GM06990 (cell line): Measurements from ENCODE around the gene ATXN2.
A peak's percentile ranks its signal among the peaks of the same experiment; 100 is the strongest.

ENCODE experiments used
- DNase-seq: peaks from one replicate; pipeline ENCODE4 v3.0.0-alpha.2; 2011; ENCODE audit not compliant: insufficient read length; ENCODE audit errors: extremely low read depth
- H3K27me3 ChIP-seq: replicated peaks from 2 replicates; pipeline ENCODE4 v1.6.0; 2011; ENCODE audit warnings: low read length; ENCODE audit not compliant: control insufficient read depth, insufficient read depth
- H3K36me3 ChIP-seq: 2 replicates; pipeline ENCODE4 v1.5.1; 2011; ENCODE audit warnings: low read length; ENCODE audit not compliant: control insufficient read depth, insufficient read depth
- H3K4me3 ChIP-seq: replicated peaks from 2 replicates; pipeline ENCODE4 v1.5.1; 2011; ENCODE audit warnings: low read depth, mild to moderate bottlenecking, control low read depth, low read length
- TF ChIP-seq, protein P1 (sequence below): IDR thresholded peaks from 2 replicates; pipeline ENCODE4 v1.5.1; 2011; ENCODE audit warnings: low read length, control low read depth, mild to moderate bottlenecking, inconsistent platforms; ENCODE audit not compliant: insufficient read depth, poor library complexity, severe bottlenecking

ATXN2 gene

DNA sequence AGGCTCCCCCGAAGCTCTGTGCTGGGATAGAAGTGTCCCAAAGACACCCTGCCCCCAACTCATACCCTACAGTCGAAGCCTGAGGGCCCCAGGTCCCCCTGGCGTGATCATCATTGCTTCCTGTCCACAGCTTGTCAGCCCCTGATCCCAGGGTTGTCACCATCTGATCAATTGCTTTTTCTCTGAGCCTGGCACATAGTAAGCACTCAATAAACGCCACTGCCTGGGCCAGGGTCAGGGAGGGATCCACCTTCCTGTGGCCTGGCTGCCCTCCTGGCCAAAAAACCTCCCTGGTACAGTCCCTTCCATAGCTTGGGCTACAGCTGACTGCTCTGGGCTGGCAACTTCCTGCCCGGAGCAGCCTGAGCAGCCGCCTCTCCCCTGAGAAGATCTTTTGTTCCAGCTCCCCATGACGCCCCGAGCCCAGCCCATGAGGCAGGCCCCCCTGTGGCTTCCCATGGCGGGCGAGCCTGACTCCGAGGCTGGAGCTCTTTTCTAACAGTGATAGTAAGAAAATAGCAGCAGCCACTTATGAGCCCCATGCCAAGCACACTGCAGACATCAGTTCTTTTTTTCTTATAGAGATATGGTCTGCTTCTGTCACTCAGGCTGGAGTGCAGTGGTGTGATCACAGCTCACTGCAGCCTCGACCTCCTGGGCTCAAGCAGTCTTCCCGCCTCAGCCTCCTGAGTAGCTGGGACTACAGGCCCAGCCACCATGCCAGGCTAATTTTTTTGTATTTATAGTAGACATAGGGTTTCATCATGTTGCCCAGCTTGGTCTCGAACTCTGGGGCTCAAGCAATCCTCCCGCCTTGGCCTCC lies 186.9 kb downstream of the ATXN2 start:
- Histone ChIP-seq H3K27me3 (no peaks in the 10 kb centered on the region), H3K36me3 (peaks cover 10% of the 10 kb centered on the region), H3K4me3 (no peak overlapping the region)
- TF ChIP-seq, protein P1, sequence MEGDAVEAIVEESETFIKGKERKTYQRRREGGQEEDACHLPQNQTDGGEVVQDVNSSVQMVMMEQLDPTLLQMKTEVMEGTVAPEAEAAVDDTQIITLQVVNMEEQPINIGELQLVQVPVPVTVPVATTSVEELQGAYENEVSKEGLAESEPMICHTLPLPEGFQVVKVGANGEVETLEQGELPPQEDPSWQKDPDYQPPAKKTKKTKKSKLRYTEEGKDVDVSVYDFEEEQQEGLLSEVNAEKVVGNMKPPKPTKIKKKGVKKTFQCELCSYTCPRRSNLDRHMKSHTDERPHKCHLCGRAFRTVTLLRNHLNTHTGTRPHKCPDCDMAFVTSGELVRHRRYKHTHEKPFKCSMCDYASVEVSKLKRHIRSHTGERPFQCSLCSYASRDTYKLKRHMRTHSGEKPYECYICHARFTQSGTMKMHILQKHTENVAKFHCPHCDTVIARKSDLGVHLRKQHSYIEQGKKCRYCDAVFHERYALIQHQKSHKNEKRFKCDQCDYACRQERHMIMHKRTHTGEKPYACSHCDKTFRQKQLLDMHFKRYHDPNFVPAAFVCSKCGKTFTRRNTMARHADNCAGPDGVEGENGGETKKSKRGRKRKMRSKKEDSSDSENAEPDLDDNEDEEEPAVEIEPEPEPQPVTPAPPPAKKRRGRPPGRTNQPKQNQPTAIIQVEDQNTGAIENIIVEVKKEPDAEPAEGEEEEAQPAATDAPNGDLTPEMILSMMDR = no peak
- DNase-seq = no peak

DNA sequence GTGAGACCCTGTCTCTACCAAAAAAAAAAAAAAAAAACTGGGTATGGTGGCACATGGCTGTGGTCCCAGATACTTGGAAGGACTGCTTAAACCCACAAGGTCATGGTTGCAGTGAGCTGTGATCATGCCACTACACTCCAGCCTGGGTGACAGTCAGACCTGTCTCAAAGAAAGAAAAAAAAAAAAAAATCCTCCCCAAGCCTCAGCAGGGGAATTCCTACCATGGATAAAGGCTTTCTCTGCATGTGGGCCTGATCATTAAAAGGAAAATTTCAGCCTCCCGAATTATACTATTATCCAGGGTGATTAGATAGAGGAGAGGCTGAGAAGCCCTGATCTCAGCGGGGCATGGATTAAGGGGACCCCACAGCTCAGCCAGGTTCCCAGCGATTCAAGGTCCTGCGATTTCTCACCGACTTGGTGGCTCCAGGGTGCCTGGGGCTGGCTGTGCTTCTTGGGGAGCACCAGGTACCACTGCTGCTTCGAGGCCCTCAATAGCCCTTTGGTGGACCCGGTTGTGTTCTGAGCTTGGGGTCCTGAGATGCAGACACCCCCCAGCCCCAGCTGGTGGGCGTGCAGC lies 187.8 kb downstream of the ATXN2 start:
- H3K4me3 ChIP-seq = no peak overlapping the region
- no peaks in the 10 kb centered on the region for H3K27me3 ChIP-seq
- no peak for DNase-seq
- peaks cover 8% of the 10 kb centered on the region for H3K36me3 ChIP-seq
- TF ChIP-seq, protein P1 = no peak

- Histone ChIP-seq H3K27me3 (no peaks in the 10 kb centered on the region), H3K36me3 (peaks cover 8% of the 10 kb centered on the region), H3K4me3 (peak overlapping the region; percentile 83)
- TF ChIP-seq, protein P1 = no peak
- no peak for DNase-seq
These were observed 188.5 kb downstream of the ATXN2 start for GRCh38 chr12:111410431-111411184.

DNA sequence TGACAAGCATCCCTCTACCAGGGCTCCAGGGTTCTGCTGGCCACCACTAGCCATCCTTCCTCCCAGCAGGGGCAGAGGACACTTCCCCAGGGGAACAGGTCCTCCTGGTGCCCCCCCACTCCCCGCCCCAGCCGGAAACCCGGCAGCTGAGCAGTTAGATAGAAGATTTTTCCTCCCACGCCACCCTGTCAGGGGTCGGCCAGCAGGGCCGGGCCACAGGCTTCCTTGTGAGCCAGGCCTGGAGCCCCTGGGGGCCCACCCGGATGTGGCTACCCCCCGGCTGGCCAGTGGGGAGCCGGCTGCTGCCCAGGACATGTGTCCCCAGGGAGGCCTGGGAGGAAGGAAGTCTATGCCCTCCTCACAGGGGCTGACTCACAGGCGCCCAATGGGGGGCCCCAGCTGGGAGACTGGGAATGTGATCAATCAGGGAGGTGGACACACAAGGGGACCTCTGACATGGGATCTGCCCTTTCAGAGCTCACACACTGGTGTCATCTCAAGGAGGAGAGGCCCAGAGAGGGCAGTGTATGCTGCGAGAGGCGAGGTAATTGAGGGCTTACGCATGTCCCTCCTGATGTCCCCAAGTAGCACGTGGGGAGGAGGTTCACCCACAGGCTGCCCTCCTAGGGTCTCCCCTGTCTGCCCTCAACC lies 189.2 kb downstream of the ATXN2 start:
- no peaks in the 10 kb centered on the region for H3K27me3 ChIP-seq
- peak overlapping the region; percentile 83 for H3K4me3 ChIP-seq
- TF ChIP-seq, protein P1 = no peak
- peaks cover 8% of the 10 kb centered on the region for H3K36me3 ChIP-seq
- peak; percentile 54 for DNase-seq

GRCh38 chr12:111409403-111409779 lies 189.7 kb downstream of the ATXN2 start:
- H3K4me3 ChIP-seq = peak overlapping the region; percentile 83
- TF ChIP-seq, protein P1 = no peak

More at GRCh38 chr12:111409403-111409779, 189.7 kb downstream of the ATXN2 start:
- H3K27me3 ChIP-seq = no peaks in the 10 kb centered on the region
- DNase-seq = no peak
- H3K36me3 ChIP-seq = peaks cover 6% of the 10 kb centered on the region
